Breast epithelium (tissue), 3 donors: Measurements from ENCODE around the gene ST8SIA5.

Source experiments
- CTCF ChIP-seq, 3 donors: fragments of 450-650 bp; IDR thresholded peaks; one replicate each; pipeline ENCODE4 v1.5.1; 2016 to 2017; ENCODE audit warnings: antibody characterized with exemption in 3 of 3, mild to moderate bottlenecking in 3 of 3, moderate library complexity in 3 of 3
- POLR2A ChIP-seq: fragments of 450-650 bp; IDR thresholded peaks from one replicate; pipeline ENCODE4 v1.6.1; 2016; ENCODE audit warnings: antibody characterized with exemption, mild to moderate bottlenecking, moderate library complexity
- POLR2AphosphoS5 ChIP-seq, 3 donors: sonication (generic); formaldehyde crosslinking; IDR thresholded peaks; one replicate each; pipeline ENCODE4 v1.6.1; 2017; ENCODE audit warnings: antibody characterized with exemption in 3 of 3

GRCh38 chr18:46668135-46668534 is 88.7 kb downstream of the ST8SIA5 start:
- TF ChIP-seq CTCF (IDR thresholded peaks at IDR 0.05) (no peak), POLR2A (no peak), POLR2AphosphoS5 (IDR thresholded peaks at IDR 0.05) (no peak)
